Measurements from ENCODE around the gene PTPRD.
"Not testable (repeated sequence)": the region's sequence is repeated elsewhere in the genome, so short reads cannot be mapped to it uniquely, and the experiment has no call there.

Gene PTPRD

GRCh38 chr9:10525972-10526371, 86.8 kb downstream of the PTPRD start:
- DNase-seq (ENCODE audit: low spot score), result no peak
- TF ChIP-seq CTCF (IDR thresholded peaks at IDR 0.05; ENCODE audit: extremely low read depth, insufficient read depth, missing control alignments), result no peak
- in situ Hi-C loops (cut with MboI; ENCODE audit: low pct_unique_long_range_greater_than_20kb, low sequenced_read_pairs, unreplicated experiment), result no loop called here

GRCh38 chr9:10523164-10523563, 89.6 kb downstream of the PTPRD start:
- in situ Hi-C loops (cut with MboI; ENCODE audit: low pct_unique_long_range_greater_than_20kb, low sequenced_read_pairs, unreplicated experiment), result no loop called here

GRCh38 chr9:10512144-10512543, 100.7 kb downstream of the PTPRD start:
- in situ Hi-C loops (cut with MboI; ENCODE audit: low pct_unique_long_range_greater_than_20kb, low sequenced_read_pairs, unreplicated experiment), result no loop called here
- DNase-seq (ENCODE audit: low spot score), result no peak
- no peak for TF ChIP-seq CTCF (IDR thresholded peaks at IDR 0.05; ENCODE audit: extremely low read depth, insufficient read depth, missing control alignments)

More at GRCh38 chr9:10523164-10523563, 89.6 kb downstream of the PTPRD start:
- no peak for TF ChIP-seq CTCF (IDR thresholded peaks at IDR 0.05; ENCODE audit: extremely low read depth, insufficient read depth, missing control alignments)
- no peak for DNase-seq (ENCODE audit: low spot score)

GRCh38 chr9:10488937-10489336, 123.9 kb downstream of the PTPRD start:
- in situ Hi-C loops (cut with MboI; ENCODE audit: low pct_unique_long_range_greater_than_20kb, low sequenced_read_pairs, unreplicated experiment), result no loop called here
- DNase-seq (ENCODE audit: low spot score), result no peak
- no peak for TF ChIP-seq CTCF (IDR thresholded peaks at IDR 0.05; ENCODE audit: extremely low read depth, insufficient read depth, missing control alignments)

DNA sequence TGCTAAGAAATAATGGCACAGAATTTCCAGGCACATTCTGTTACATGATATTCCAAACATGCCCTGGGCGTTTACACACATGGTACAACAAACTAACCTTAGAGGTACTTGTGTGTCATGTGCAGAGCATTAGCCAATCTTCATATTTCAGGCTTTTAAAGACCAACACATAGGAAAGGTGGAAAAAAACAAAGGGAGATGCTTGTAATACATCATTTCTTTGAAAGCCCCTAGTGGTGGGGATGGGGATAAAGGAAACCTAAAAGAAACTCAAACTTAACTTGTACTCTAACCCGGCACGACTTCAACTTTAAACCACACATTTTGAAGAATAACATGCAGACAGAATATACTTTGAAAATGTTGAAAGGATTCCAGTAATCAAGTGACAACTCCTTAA, 133.6 kb downstream of the PTPRD start:
- in situ Hi-C loops (cut with MboI; ENCODE audit: low pct_unique_long_range_greater_than_20kb, low sequenced_read_pairs, unreplicated experiment), result no loop called here
- DNase-seq (ENCODE audit: low spot score), result no peak
- TF ChIP-seq CTCF (IDR thresholded peaks at IDR 0.05; ENCODE audit: extremely low read depth, insufficient read depth, missing control alignments), result no peak

GRCh38 chr9:10449201-10449617, 163.6 kb downstream of the PTPRD start:
- DNase-seq (ENCODE audit: low spot score); in situ Hi-C loops (cut with MboI; ENCODE audit: low pct_unique_long_range_greater_than_20kb, low sequenced_read_pairs, unreplicated experiment): not testable (repeated sequence)

DNA sequence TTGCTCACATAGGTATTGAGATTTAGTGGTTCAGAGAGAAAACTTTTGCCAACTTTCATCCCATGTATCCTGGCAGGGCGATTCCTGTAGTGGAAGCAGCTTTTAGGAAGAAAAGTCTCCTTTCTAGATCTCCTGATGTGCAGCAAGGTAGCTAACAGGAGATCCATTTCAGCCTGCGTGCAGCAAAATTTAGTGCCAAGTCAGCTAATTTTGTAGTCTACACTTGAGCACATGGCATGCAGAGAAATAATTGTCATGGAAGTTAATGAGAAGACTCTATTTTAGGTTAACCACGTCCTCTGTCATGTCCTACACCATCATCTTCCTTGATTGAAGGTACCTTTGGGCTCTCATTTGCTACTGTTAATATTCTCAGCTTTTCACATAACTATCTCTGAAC, 165.8 kb downstream of the PTPRD start:
- TF ChIP-seq CTCF (IDR thresholded peaks at IDR 0.05; ENCODE audit: extremely low read depth, insufficient read depth, missing control alignments), result no peak
- in situ Hi-C loops (cut with MboI; ENCODE audit: low pct_unique_long_range_greater_than_20kb, low sequenced_read_pairs, unreplicated experiment), result no loop called here
- DNase-seq (ENCODE audit: low spot score), result no peak

All from GM13977 (cell line).